Skeletal muscle satellite cell (primary cell): ENCODE data around the gene SCAPER. TPM values are rescaled to one million over a fixed set of nuclear protein-coding genes. Genes with fewer than 3 reads are reported as not detected.
A peak's percentile ranks its signal among the peaks of the same experiment; 100 is the strongest.
"Not testable (repeated sequence)": the region's sequence is repeated elsewhere in the genome, so short reads cannot be mapped to it uniquely, and the experiment has no call there.

Source experiments
- H3K27me3 ChIP-seq: 2 replicates; pipeline ENCODE4 v1.7.0; 2013; ENCODE audit warnings: low read length; ENCODE audit not compliant: control insufficient read depth, insufficient read depth
- H3K36me3 ChIP-seq: 2 replicates; pipeline ENCODE4 v1.7.0; 2013; ENCODE audit warnings: mild to moderate bottlenecking, control low read depth, low read length; ENCODE audit not compliant: insufficient read depth
- H3K4me1 ChIP-seq: 2 replicates; pipeline ENCODE4 v1.7.0; 2013; ENCODE audit warnings: low read length; ENCODE audit not compliant: control insufficient read depth, insufficient read depth
- H3K4me2 ChIP-seq: 2 replicates; pipeline ENCODE4 v1.7.0; 2013; ENCODE audit warnings: mild to moderate bottlenecking, low read length
- H3K4me3 ChIP-seq: 2 replicates; pipeline ENCODE4 v1.7.0; 2013; ENCODE audit warnings: low read length
- H3K9ac ChIP-seq: 2 replicates; pipeline ENCODE4 v1.7.0; 2013; ENCODE audit warnings: mild to moderate bottlenecking, low read depth, low read length, moderate library complexity
- H3K9me3 ChIP-seq: replicated peaks from 2 replicates; pipeline ENCODE4 v1.7.0; 2013; ENCODE audit warnings: mild to moderate bottlenecking, control low read depth, low read length
- small RNA-seq: library from RNA; depleted of rRNA; stranded (forward); fragments of <200 nt; gene quantifications from one replicate; pipeline ENCODE3, GENCODE V24; 2012

SCAPER gene

GRCh38 chr15:76312540-76313174 lies 592.5 kb downstream of the SCAPER start:
- Histone ChIP-seq H3K4me1 (peaks cover 16% of the 10 kb centered on the region), H3K36me3 (no peaks in the 10 kb centered on the region), H3K9me3 (no peaks in the 10 kb centered on the region), H3K4me2 (peak overlapping the region; percentile 28), H3K27me3 (no peaks in the 10 kb centered on the region), H3K4me3 (no peak overlapping the region), H3K9ac (no peak overlapping the region)

GRCh38 chr15:76311100-76311953 lies 593.8 kb downstream of the SCAPER start, which contains the start of gene ETFA:
ETFA (minus strand) TSS chr15:76311469; CDS start chr15:76311388, 81 bp downstream.
- Histone ChIP-seq H3K4me3 (peak within 1 kb of the TSS; percentile 91), H3K4me2 (peak within 1 kb of the TSS; percentile 89), H3K9ac (peak within 1 kb of the TSS; percentile 94), H3K27me3 (no peaks in the 10 kb centered on the region), H3K36me3 (no peaks in the 10 kb centered on the region), H3K4me1 (peaks cover 16% of the 10 kb centered on the region), H3K9me3 (no peaks in the 10 kb centered on the region)

- Histone ChIP-seq H3K4me1 (peaks cover 16% of the 10 kb centered on the region), H3K9ac (peak overlapping the region; percentile 94), H3K4me3 (peak overlapping the region; percentile 91), H3K27me3 (no peaks in the 10 kb centered on the region), H3K4me2 (peak overlapping the region; percentile 89), H3K36me3 (no peaks in the 10 kb centered on the region), H3K9me3 (no peaks in the 10 kb centered on the region)
Observed at GRCh38 chr15:76310475-76311099, 594.6 kb downstream of the SCAPER start.

- no peaks in the 10 kb centered on the region for H3K36me3 ChIP-seq
- H3K4me3 ChIP-seq, result peak overlapping the region; percentile 91
- H3K9me3 ChIP-seq, result no peaks in the 10 kb centered on the region
- peak overlapping the region; percentile 89 for H3K4me2 ChIP-seq
- no peaks in the 10 kb centered on the region for H3K27me3 ChIP-seq
- peak overlapping the region; percentile 94 for H3K9ac ChIP-seq
- H3K4me1 ChIP-seq, result peaks cover 16% of the 10 kb centered on the region
Observed at GRCh38 chr15:76309601-76310330, 595.4 kb downstream of the SCAPER start.

GRCh38 chr15:76303909-76304308 lies 601.2 kb downstream of the SCAPER start:
- Histone ChIP-seq H3K4me3 (no peak overlapping the region), H3K27me3 (no peaks in the 10 kb centered on the region), H3K9me3 (no peaks in the 10 kb centered on the region), H3K4me2 (no peak overlapping the region), H3K9ac (no peak overlapping the region), H3K4me1 (no peaks in the 10 kb centered on the region), H3K36me3 (no peaks in the 10 kb centered on the region)

- Histone ChIP-seq H3K36me3 (no peaks in the 10 kb centered on the region), H3K9me3 (no peaks in the 10 kb centered on the region), H3K27me3 (no peaks in the 10 kb centered on the region), H3K4me3 (no peak overlapping the region), H3K9ac (no peak overlapping the region), H3K4me2 (no peak overlapping the region), H3K4me1 (no peaks in the 10 kb centered on the region)
Observed at GRCh38 chr15:76299786-76300185, 605.4 kb downstream of the SCAPER start.

- no peak overlapping the region for H3K4me3 ChIP-seq
- H3K4me1 ChIP-seq, result peaks cover 3% of the 10 kb centered on the region
- no peak overlapping the region for H3K9ac ChIP-seq
- H3K27me3 ChIP-seq, result no peaks in the 10 kb centered on the region
- H3K9me3 ChIP-seq, result no peaks in the 10 kb centered on the region
- H3K36me3 ChIP-seq, result no peaks in the 10 kb centered on the region
- H3K4me2 ChIP-seq, result no peak overlapping the region
Observed at GRCh38 chr15:76298986-76299385, 606.2 kb downstream of the SCAPER start.

GRCh38 chr15:76297951-76298350 lies 607.2 kb downstream of the SCAPER start:
- not testable (repeated sequence) for H3K9me3 ChIP-seq, H3K27me3 ChIP-seq, H3K4me2 ChIP-seq, H3K36me3 ChIP-seq, H3K4me3 ChIP-seq, H3K9ac ChIP-seq
- peaks cover 12% of the 10 kb centered on the region for H3K4me1 ChIP-seq

Small RNAs within 50 kb of the gene (small RNA-seq; reads per million reads assigned to genes)
- gene AC090751.1 (not detected), gene MIR3713 (not detected)
